ENCODE data around the gene ABCC5.

The ABCC5 gene

GRCh38 chr3:183927059-183927458, 90.6 kb downstream of the ABCC5 start:
- no peak for DNase-seq (ENCODE audit: low read depth in 3 of 3, low spot score in 1 of 3)

- no peak for DNase-seq (ENCODE audit: low read depth in 3 of 3, low spot score in 1 of 3)
Observed at GRCh38 chr3:183924956-183925355, 92.7 kb downstream of the ABCC5 start.

GRCh38 chr3:183924543-183924942, 93.1 kb downstream of the ABCC5 start:
- DNase-seq (ENCODE audit: low read depth in 3 of 3, low spot score in 1 of 3) = no peak

GRCh38 chr3:183922421-183922820, 95.3 kb downstream of the ABCC5 start:
- DNase-seq (ENCODE audit: low read depth in 3 of 3, low spot score in 1 of 3) = no peak

GRCh38 chr3:183921096-183921495, 96.6 kb downstream of the ABCC5 start:
- DNase-seq (ENCODE audit: low read depth in 3 of 3, low spot score in 1 of 3) = no peak

GRCh38 chr3:183920416-183920815, 97.3 kb downstream of the ABCC5 start:
- DNase-seq (ENCODE audit: low read depth in 3 of 3, low spot score in 1 of 3) = no peak

- no peak for DNase-seq (ENCODE audit: low read depth in 3 of 3, low spot score in 1 of 3)
Observed at GRCh38 chr3:183918178-183918577, 99.5 kb downstream of the ABCC5 start.

- DNase-seq (ENCODE audit: low read depth in 3 of 3, low spot score in 1 of 3) = no peak
Observed at GRCh38 chr3:183917776-183918175, 99.9 kb downstream of the ABCC5 start.

- no peak for DNase-seq (ENCODE audit: low read depth in 3 of 3, low spot score in 1 of 3)
Observed at GRCh38 chr3:183914856-183915255, 102.8 kb downstream of the ABCC5 start.

GRCh38 chr3:183913580-183913920, 104.1 kb downstream of the ABCC5 start:
- DNase-seq (ENCODE audit: low read depth in 3 of 3, low spot score in 1 of 3) = no peak

GRCh38 chr3:183912895-183913579, 104.6 kb downstream of the ABCC5 start:
- DNase-seq (ENCODE audit: low read depth in 3 of 3, low spot score in 1 of 3) = no peak

- no peak for DNase-seq (ENCODE audit: low read depth in 3 of 3, low spot score in 1 of 3)
Observed at GRCh38 chr3:183911763-183912506, 105.7 kb downstream of the ABCC5 start.

- no peak for DNase-seq (ENCODE audit: low read depth in 3 of 3, low spot score in 1 of 3)
Observed at GRCh38 chr3:183911087-183911486, 106.6 kb downstream of the ABCC5 start.

GRCh38 chr3:183909030-183909600, 108.6 kb downstream of the ABCC5 start:
- DNase-seq (ENCODE audit: low read depth in 3 of 3, low spot score in 1 of 3) = no peak

- no peak for DNase-seq (ENCODE audit: low read depth in 3 of 3, low spot score in 1 of 3)
Observed at GRCh38 chr3:183907911-183908331, 109.8 kb downstream of the ABCC5 start.

- DNase-seq (ENCODE audit: low read depth in 3 of 3, low spot score in 1 of 3) = no peak
Observed at GRCh38 chr3:183907176-183907575, 110.5 kb downstream of the ABCC5 start.

- no peak for DNase-seq (ENCODE audit: low read depth in 3 of 3, low spot score in 1 of 3)
Observed at GRCh38 chr3:183906234-183906921, 111.3 kb downstream of the ABCC5 start.

- DNase-seq (ENCODE audit: low read depth in 3 of 3, low spot score in 1 of 3) = no peak
Observed at GRCh38 chr3:183904833-183905780, 112.6 kb downstream of the ABCC5 start.

- DNase-seq (ENCODE audit: low read depth in 3 of 3, low spot score in 1 of 3) = no peak
Observed at GRCh38 chr3:183898028-183898431, 119.7 kb downstream of the ABCC5 start.

GRCh38 chr3:183897606-183898005, 120.1 kb downstream of the ABCC5 start:
- no peak for DNase-seq (ENCODE audit: low read depth in 3 of 3, low spot score in 1 of 3)

- DNase-seq (ENCODE audit: low read depth in 3 of 3, low spot score in 1 of 3) = no peak
Observed at GRCh38 chr3:183896610-183897009, 121.1 kb downstream of the ABCC5 start.
